DND-41 (cell line): ENCODE data around the gene CLDN7.

ENCODE experiments used
- ATAC-seq: fragments of 200-7000 bp; cut with Tn5 transposase; 3 replicates; pipeline ENCODE4 v1.9.1; 2021; ENCODE audit warnings: low read depth; ENCODE audit not compliant: insufficient read depth
- DNase-seq: peaks from one replicate; pipeline ENCODE4 v3.0.0-alpha.2; 2020
- H2AFZ ChIP-seq: 2 replicates; pipeline ENCODE4 v1.6.0; 2012; ENCODE audit warnings: low read depth, low read length
- H3K27ac ChIP-seq: 2 replicates; pipeline ENCODE4 v1.5.1; 2012; ENCODE audit warnings: low read length, inconsistent platforms
- H3K27me3 ChIP-seq: fragments of 200-600 bp; sonication (generic); 2 replicates; pipeline ENCODE4 v1.6.0; 2012; ENCODE audit warnings: low read length, mild to moderate bottlenecking, inconsistent platforms; ENCODE audit not compliant: insufficient read depth, poor library complexity
- H3K36me3 ChIP-seq: 2 replicates; pipeline ENCODE4 v1.5.1; 2012; ENCODE audit warnings: low read length, inconsistent platforms; ENCODE audit not compliant: insufficient read depth
- H3K4me1 ChIP-seq: 2 replicates; pipeline ENCODE4 v1.5.1; 2012; ENCODE audit warnings: mild to moderate bottlenecking, low read length; ENCODE audit not compliant: insufficient read depth
- H3K4me2 ChIP-seq: 2 replicates; pipeline ENCODE4 v1.6.0; 2012; ENCODE audit warnings: mild to moderate bottlenecking, moderate library complexity, low read length, inconsistent platforms; ENCODE audit not compliant: insufficient read depth
- H3K4me3 ChIP-seq, 2 experiments: fragments of 200-600 bp in 1 of 2; shearing (Covaris generic) in 1 of 2; 2 replicates each; pipeline ENCODE4 v1.5.1; 2012 to 2016; ENCODE audit warnings: inconsistent platforms in 2 of 2, low read length in 2 of 2, mild to moderate bottlenecking in 2 of 2, low read depth in 1 of 2, moderate library complexity in 1 of 2
- H3K79me2 ChIP-seq: 2 replicates; pipeline ENCODE4 v1.6.0; 2012; ENCODE audit warnings: low read length, inconsistent platforms; ENCODE audit not compliant: insufficient read depth
- H3K9ac ChIP-seq: 2 replicates; pipeline ENCODE4 v1.6.0; 2012; ENCODE audit warnings: low read depth, mild to moderate bottlenecking, inconsistent platforms, low read length, moderate library complexity
- H3K9me3 ChIP-seq: 2 replicates; pipeline ENCODE4 v1.5.1; 2012; ENCODE audit warnings: low read length, moderate library complexity, mild to moderate bottlenecking, inconsistent platforms; ENCODE audit not compliant: insufficient read depth, severe bottlenecking
- H4K20me1 ChIP-seq: 2 replicates; pipeline ENCODE4 v1.6.0; 2012; ENCODE audit warnings: low read length; ENCODE audit not compliant: insufficient read depth
- EZH2 ChIP-seq: IDR thresholded peaks from 3 replicates; pipeline ENCODE4 v1.6.1; 2012; ENCODE audit warnings: borderline replicate concordance, low read depth, mild to moderate bottlenecking, moderate library complexity, low read length, inconsistent platforms; ENCODE audit not compliant: severe bottlenecking
- TF ChIP-seq, protein P1 (sequence below): IDR thresholded peaks from 2 replicates; pipeline ENCODE4 v1.5.1; 2012; ENCODE audit warnings: borderline replicate concordance, low read length, moderate library complexity, mild to moderate bottlenecking; ENCODE audit not compliant: poor library complexity, severe bottlenecking; ENCODE audit errors: extremely low read depth

CLDN7 gene

DNA sequence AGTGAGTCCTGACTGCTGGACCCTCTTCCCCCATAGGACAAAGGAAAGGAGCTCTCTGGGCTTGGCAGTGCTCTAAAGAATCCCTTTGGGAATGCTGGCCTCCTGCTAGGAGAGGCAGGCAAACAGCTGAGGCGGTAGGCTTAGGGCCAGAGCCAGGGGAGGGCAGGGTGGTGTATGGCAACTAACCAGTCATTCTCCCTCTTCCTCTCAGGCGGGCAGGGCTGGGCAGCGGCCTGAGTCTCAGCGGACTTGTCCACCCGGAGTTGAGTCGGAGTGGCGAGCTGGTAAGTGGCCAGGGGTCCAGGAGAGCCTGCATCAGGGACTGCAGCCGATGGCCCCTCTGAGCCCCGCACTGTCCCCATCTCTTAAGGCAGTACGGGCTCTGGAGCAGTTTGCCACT, 38.2 kb downstream of the CLDN7 start:
- Histone ChIP-seq H3K27me3 (no peaks in the 10 kb centered on the region), H3K36me3 (peaks cover 84% of the 10 kb centered on the region), H3K4me1 (peaks cover 30% of the 10 kb centered on the region), H2AFZ (no peak overlapping the region), H3K4me2 (no peak overlapping the region), H3K27ac (no peak overlapping the region), H3K9me3 (no peaks in the 10 kb centered on the region), H3K79me2 (peaks cover 29% of the 10 kb centered on the region), H3K9ac (no peak overlapping the region), H4K20me1 (peaks cover 38% of the 10 kb centered on the region), H3K4me3 (no peak overlapping the region)
- TF ChIP-seq EZH2: no peak
- TF ChIP-seq, protein P1, sequence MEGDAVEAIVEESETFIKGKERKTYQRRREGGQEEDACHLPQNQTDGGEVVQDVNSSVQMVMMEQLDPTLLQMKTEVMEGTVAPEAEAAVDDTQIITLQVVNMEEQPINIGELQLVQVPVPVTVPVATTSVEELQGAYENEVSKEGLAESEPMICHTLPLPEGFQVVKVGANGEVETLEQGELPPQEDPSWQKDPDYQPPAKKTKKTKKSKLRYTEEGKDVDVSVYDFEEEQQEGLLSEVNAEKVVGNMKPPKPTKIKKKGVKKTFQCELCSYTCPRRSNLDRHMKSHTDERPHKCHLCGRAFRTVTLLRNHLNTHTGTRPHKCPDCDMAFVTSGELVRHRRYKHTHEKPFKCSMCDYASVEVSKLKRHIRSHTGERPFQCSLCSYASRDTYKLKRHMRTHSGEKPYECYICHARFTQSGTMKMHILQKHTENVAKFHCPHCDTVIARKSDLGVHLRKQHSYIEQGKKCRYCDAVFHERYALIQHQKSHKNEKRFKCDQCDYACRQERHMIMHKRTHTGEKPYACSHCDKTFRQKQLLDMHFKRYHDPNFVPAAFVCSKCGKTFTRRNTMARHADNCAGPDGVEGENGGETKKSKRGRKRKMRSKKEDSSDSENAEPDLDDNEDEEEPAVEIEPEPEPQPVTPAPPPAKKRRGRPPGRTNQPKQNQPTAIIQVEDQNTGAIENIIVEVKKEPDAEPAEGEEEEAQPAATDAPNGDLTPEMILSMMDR: no peak
- DNase-seq (no peak), ATAC-seq (no peak)

DNA sequence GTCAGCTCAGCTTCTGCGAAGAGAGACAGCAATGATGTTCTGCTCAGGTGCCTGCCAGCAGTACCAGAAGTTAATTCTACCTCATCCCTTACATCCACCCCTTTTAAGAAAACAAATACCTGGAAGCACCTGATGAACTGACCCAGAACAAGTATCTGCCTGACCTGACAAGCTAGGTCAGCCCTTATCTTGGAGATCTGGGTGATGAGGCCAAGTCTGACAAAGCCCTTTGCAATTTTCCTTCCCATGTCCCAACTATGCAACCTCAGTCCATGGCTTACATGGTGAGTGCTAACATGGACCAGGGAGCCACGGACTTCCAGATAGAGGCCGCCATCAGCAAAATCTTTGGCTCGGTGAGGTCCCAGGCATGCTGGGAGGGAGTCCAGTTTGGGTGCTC, 38.9 kb downstream of the CLDN7 start:
- Histone ChIP-seq H4K20me1 (peaks cover 38% of the 10 kb centered on the region), H3K27ac (no peak overlapping the region), H3K27me3 (no peaks in the 10 kb centered on the region), H3K4me3 (no peak overlapping the region), H3K9ac (no peak overlapping the region), H3K9me3 (no peaks in the 10 kb centered on the region), H3K4me2 (no peak overlapping the region), H3K36me3 (peaks cover 76% of the 10 kb centered on the region), H3K4me1 (peaks cover 38% of the 10 kb centered on the region), H3K79me2 (peaks cover 26% of the 10 kb centered on the region), H2AFZ (no peak overlapping the region)
- ATAC-seq (no peak), DNase-seq (no peak)
- TF ChIP-seq, protein P1: no peak
- no peak for TF ChIP-seq EZH2

DNA sequence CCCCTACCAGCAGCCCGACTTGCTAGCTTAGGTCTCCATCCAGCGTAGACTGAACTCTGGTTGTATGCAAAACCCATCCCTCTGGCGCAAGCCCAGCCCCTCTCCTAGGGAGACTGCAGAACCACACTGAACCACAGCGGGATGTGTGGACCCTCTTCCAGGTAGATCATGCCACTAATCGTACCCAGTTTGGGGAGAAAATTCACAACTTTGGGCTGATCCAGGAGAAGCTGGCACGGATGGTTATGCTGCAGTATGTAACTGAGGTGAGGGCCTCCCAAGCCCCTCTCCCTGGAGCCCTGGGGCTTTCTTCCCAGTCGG, 39.3 kb downstream of the CLDN7 start:
- H4K20me1 ChIP-seq: peaks cover 38% of the 10 kb centered on the region
- no peak overlapping the region for H3K9ac ChIP-seq
- peaks cover 26% of the 10 kb centered on the region for H3K79me2 ChIP-seq
- ATAC-seq (no peak), DNase-seq (no peak)
- TF ChIP-seq EZH2: no peak
- TF ChIP-seq, protein P1: no peak
- peaks cover 72% of the 10 kb centered on the region for H3K36me3 ChIP-seq
- no peaks in the 10 kb centered on the region for H3K27me3 ChIP-seq
- no peak overlapping the region for H3K4me3 ChIP-seq
- no peak overlapping the region for H3K27ac ChIP-seq
- no peak overlapping the region for H3K4me2 ChIP-seq
- H3K9me3 ChIP-seq: no peaks in the 10 kb centered on the region
- no peak overlapping the region for H2AFZ ChIP-seq
- peaks cover 42% of the 10 kb centered on the region for H3K4me1 ChIP-seq
